ENCODE measurements around the gene DPY30.

Gene DPY30

GRCh38 chr2:31979018-31979417 lies 60.6 kb downstream of the DPY30 start:
- no peak for DNase-seq

DNA sequence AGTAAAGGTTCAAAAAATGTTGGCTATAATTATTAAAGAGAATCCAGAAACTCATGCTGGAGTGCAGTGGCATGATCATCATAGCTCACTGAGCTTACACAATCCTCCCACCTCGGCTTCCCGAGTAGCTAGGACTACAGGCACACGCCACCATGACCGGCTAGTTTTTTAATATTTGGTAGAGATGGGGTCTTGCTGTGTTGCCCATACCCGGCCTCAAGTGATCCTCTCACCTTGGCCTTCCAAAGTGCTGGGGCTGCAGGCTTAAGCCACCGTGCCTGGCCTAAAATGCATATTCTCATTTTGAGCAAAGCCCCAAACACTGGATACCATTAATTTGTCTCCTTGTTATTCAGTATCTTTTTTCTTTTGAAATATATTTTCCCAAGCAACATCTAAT lies 61.2 kb downstream of the DPY30 start:
- DNase-seq = no peak
